SH-SY5Y (cell line): ENCODE measurements around the gene NFS1.

Experiments
- GATA2 ChIP-seq: IDR thresholded peaks from 2 replicates; pipeline ENCODE4 v1.6.1; 2011; ENCODE audit warnings: mild to moderate bottlenecking, low read depth, low read length
- GATA3 ChIP-seq: IDR thresholded peaks from 2 replicates; pipeline ENCODE4 v1.6.1; 2011; ENCODE audit warnings: low read depth, mild to moderate bottlenecking, low read length, moderate library complexity

GRCh38 chr20:35739294-35740163 lies 40.4 kb upstream of the NFS1 start:
- TF ChIP-seq GATA2 (no peak), GATA3 (no peak)
